ENCODE measurements around the gene ZBTB16.

ZBTB16 gene

GRCh38 chr11:114132944-114133394, 73.5 kb downstream of the ZBTB16 start:
- DNase-seq = no peak

GRCh38 chr11:114133548-114134329, 74.2 kb downstream of the ZBTB16 start:
- no peak for DNase-seq

- DNase-seq = no peak
These were observed 75.4 kb downstream of the ZBTB16 start for GRCh38 chr11:114134870-114135269.

GRCh38 chr11:114135737-114136151, 76.2 kb downstream of the ZBTB16 start:
- no peak for DNase-seq

- no peak for DNase-seq
These were observed 77.5 kb downstream of the ZBTB16 start for GRCh38 chr11:114136686-114137640.

- no peak for DNase-seq
These were observed 78.3 kb downstream of the ZBTB16 start for GRCh38 chr11:114137838-114138237.

- DNase-seq = no peak
These were observed 78.9 kb downstream of the ZBTB16 start for GRCh38 chr11:114138411-114138810.

GRCh38 chr11:114140826-114141225, 81.3 kb downstream of the ZBTB16 start:
- DNase-seq = no peak

GRCh38 chr11:114141863-114142580, 82.5 kb downstream of the ZBTB16 start:
- DNase-seq = no peak

- no peak for DNase-seq
These were observed 83.2 kb downstream of the ZBTB16 start for GRCh38 chr11:114142707-114143106.

- DNase-seq = no peak
These were observed 85.8 kb downstream of the ZBTB16 start for GRCh38 chr11:114145166-114145775.

GRCh38 chr11:114147375-114148012, 88.0 kb downstream of the ZBTB16 start:
- no peak for DNase-seq

GRCh38 chr11:114148013-114148382, 88.5 kb downstream of the ZBTB16 start:
- no peak for DNase-seq

- no peak for DNase-seq
These were observed 90.3 kb downstream of the ZBTB16 start for GRCh38 chr11:114149689-114150407.

- no peak for DNase-seq
These were observed 91.2 kb downstream of the ZBTB16 start for GRCh38 chr11:114150671-114151070.

- DNase-seq = no peak
These were observed 92.1 kb downstream of the ZBTB16 start for GRCh38 chr11:114151631-114152030.

- no peak for DNase-seq
These were observed 92.7 kb downstream of the ZBTB16 start for GRCh38 chr11:114152162-114152561.

GRCh38 chr11:114152785-114153184, 93.3 kb downstream of the ZBTB16 start:
- DNase-seq = no peak

- no peak for DNase-seq
These were observed 93.7 kb downstream of the ZBTB16 start for GRCh38 chr11:114153224-114153623.

GRCh38 chr11:114154271-114155047, 94.9 kb downstream of the ZBTB16 start:
- DNase-seq = no peak

- DNase-seq = no peak
These were observed 95.6 kb downstream of the ZBTB16 start for GRCh38 chr11:114155116-114155515.

Measured in stimulated activated CD4-positive, alpha-beta T cell treated with anti-CD3 and anti-CD28 coated beads, Interleukin-2, amount 100 ng/mL, for 24 hours (primary cell).